HL-60 (cell line): ENCODE measurements around the gene DUOX2.
"Not testable (repeated sequence)": the region's sequence is repeated elsewhere in the genome, so short reads cannot be mapped to it uniquely, and the experiment has no call there.

Experiments
- CTCF ChIP-seq: IDR thresholded peaks from one replicate; pipeline ENCODE4 v1.5.1; 2011; ENCODE audit warnings: low read length, control low read depth, inconsistent platforms; ENCODE audit not compliant: insufficient read depth
- GABPA ChIP-seq: IDR thresholded peaks from 2 replicates; pipeline ENCODE4 v1.6.1; 2012; ENCODE audit warnings: low read depth
- POLR2AphosphoS5 ChIP-seq: IDR thresholded peaks from 2 replicates; pipeline ENCODE4 v1.6.1; 2012; ENCODE audit warnings: low read depth
- REST ChIP-seq: IDR thresholded peaks from 2 replicates; pipeline ENCODE4 v1.6.1; 2012; ENCODE audit warnings: low read depth; ENCODE audit not compliant: insufficient replicate concordance
- SPI1 ChIP-seq: IDR thresholded peaks from 2 replicates; pipeline ENCODE4 v1.6.1; 2012; ENCODE audit warnings: low read depth, mild to moderate bottlenecking, borderline replicate concordance

GRCh38 chr15:45104170-45104569, 9.8 kb downstream of the DUOX2 start:
- TF ChIP-seq CTCF, REST, POLR2AphosphoS5, SPI1, GABPA: not testable (repeated sequence)
